Body of pancreas (tissue), 4 donors: Measurements from ENCODE around the gene CCDC149. TPM values are rescaled to one million over a fixed set of nuclear protein-coding genes. Genes with fewer than 3 reads are reported as not detected.

ENCODE experiments used
- ATAC-seq: fragments of 150-250 bp; one replicate; pipeline ENCODE4 v1.9.1; 2016
- DNase-seq, 4 donors: peaks; one replicate each; pipeline ENCODE4 v3.0.0-alpha.2; 2019
- H3K27ac ChIP-seq, 4 donors: fragments of 200-600 bp; sonication (generic); 1 replicate in 3 of 4; 2 replicates in 1 of 4; pipeline versions ENCODE4 v1.5.1 to v1.6.1; 2016 to 2019; ENCODE audit warnings: mild to moderate bottlenecking in 1 of 4, mixed read lengths in 1 of 4, moderate library complexity in 1 of 4
- H3K27me3 ChIP-seq, 2 donors: fragments of 200-600 bp; sonication (generic); one replicate each; pipeline ENCODE4 v1.6.0; 2016; ENCODE audit warnings: mild to moderate bottlenecking in 1 of 2
- H3K36me3 ChIP-seq, 2 donors: fragments of 200-600 bp; sonication (generic); replicated peaks in 1 of 2; 2 replicates each; pipeline ENCODE4 v1.5.1; 2016; ENCODE audit warnings: low read depth in 2 of 2; ENCODE audit not compliant: insufficient read depth in 1 of 2
- H3K4me1 ChIP-seq: fragments of 200-600 bp; sonication (generic); one replicate; pipeline ENCODE4 v1.6.0; 2016
- H3K4me3 ChIP-seq, 2 donors: fragments of 200-600 bp; sonication (generic); 1 replicate in 1 of 2; 2 replicates in 1 of 2; pipeline ENCODE4 v1.5.1; 2016 to 2019
- H3K9me3 ChIP-seq, 3 donors: fragments of 200-600 bp; sonication (generic); 1 replicate in 2 of 3; 2 replicates in 1 of 3; pipeline ENCODE4 v1.5.1; 2016
- POLR2A ChIP-seq, 3 donors: fragments of 450-650 bp; IDR thresholded peaks; one replicate each; pipeline ENCODE4 v1.6.1; 2016; ENCODE audit warnings: antibody characterized with exemption in 3 of 3, mild to moderate bottlenecking in 2 of 3
- WGBS, 2 donors: methylation state at CpG; one replicate each; pipeline ENCODE4 v1.1.5; 2017; 5-methylcytosine and 5-hydroxymethylcytosine counted together
- intact Hi-C: fragments of 100-400 bp; cut with DNase I; formaldehyde crosslinking; loops from one replicate; pipeline ENCODE4 v1.15.1; 2023
- total RNA-seq, 2 donors: library from RNA; depleted of rRNA; stranded (reverse); fragments of >200 nt; gene quantifications; one replicate each; pipeline ENCODE4 v1.1.0, GENCODE V29; 2016
- TF ChIP-seq, protein P1 (sequence below), 7 experiments: fragments of 450-650 bp in 4 of 7; fragments of 200-600 bp in 3 of 7; sonication (generic) in 3 of 7; IDR thresholded peaks; one replicate each; pipeline ENCODE4 v1.5.1; 2016 to 2019; ENCODE audit warnings: antibody characterized with exemption in 7 of 7

CCDC149 gene
- total RNA-seq, 2 donors from 2014 or later: 9.6 to 15.0 TPM

GRCh38 chr4:24809815-24810405 lies 102.9 kb downstream of the CCDC149 start:
- no peak for TF ChIP-seq POLR2A (IDR thresholded peaks at IDR 0.05)
- TF ChIP-seq, protein P1, sequence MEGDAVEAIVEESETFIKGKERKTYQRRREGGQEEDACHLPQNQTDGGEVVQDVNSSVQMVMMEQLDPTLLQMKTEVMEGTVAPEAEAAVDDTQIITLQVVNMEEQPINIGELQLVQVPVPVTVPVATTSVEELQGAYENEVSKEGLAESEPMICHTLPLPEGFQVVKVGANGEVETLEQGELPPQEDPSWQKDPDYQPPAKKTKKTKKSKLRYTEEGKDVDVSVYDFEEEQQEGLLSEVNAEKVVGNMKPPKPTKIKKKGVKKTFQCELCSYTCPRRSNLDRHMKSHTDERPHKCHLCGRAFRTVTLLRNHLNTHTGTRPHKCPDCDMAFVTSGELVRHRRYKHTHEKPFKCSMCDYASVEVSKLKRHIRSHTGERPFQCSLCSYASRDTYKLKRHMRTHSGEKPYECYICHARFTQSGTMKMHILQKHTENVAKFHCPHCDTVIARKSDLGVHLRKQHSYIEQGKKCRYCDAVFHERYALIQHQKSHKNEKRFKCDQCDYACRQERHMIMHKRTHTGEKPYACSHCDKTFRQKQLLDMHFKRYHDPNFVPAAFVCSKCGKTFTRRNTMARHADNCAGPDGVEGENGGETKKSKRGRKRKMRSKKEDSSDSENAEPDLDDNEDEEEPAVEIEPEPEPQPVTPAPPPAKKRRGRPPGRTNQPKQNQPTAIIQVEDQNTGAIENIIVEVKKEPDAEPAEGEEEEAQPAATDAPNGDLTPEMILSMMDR (IDR thresholded peaks at IDR 0.05): no peak
- intact Hi-C loops: no loop called here
- ATAC-seq (no peak), DNase-seq (no peak)
- Histone ChIP-seq H3K27me3 (no peaks in the 10 kb centered on the region), H3K9me3 (no peaks in the 10 kb centered on the region), H3K36me3 (peaks cover 0 to 7% of the 10 kb centered on the region in 2 donors), H3K4me3 (no peak overlapping the region), H3K4me1 (peaks cover 7% of the 10 kb centered on the region), H3K27ac (no peak overlapping the region)
- WGBS, 2 donors: 93% methylated on average over 6 of the region's 6 CpGs

DNA sequence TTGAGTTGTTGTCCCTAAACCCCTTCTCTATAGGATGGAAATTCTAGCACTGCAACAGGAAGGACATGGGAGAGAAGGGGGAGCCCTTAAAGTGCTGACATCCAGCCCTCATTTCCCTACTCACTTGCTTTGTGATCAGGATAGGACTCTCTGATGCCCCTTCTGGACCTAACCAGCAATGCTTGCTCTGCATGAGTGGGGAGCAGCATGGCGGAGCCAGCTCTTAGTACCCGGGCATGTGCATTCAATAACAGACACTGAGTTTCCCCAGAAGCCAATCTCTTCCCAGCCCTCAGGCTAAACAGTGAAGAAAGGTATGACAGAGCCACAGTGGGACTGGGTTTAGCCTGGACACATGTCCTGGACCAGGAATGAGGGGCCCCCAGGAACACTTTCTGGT lies 103.5 kb downstream of the CCDC149 start:
- no peak overlapping the region for H3K4me3 ChIP-seq
- no peak for ATAC-seq

DNA sequence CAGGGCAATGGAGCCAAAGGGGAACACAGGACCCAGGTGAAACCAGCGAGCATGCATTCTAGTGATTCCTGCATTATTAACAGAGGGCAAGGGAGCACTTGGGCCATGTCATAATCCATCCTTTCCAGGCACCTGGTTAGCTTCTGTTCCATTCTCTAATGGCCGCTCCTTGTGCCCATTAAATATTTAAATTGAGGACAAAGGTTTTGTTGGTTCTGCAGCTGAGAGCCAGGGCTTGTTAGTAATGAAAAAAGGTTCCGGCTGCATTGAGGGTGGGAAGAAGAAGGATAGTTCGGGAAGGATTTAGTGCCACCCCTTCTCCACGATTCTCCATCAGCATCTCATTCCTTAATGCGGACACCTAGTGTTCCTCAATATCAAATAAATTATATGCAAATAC lies 103.9 kb downstream of the CCDC149 start:
- H3K27ac ChIP-seq: no peak overlapping the region
- H3K36me3 ChIP-seq: peaks cover 0 to 7% of the 10 kb centered on the region in 2 donors
- no peaks in the 10 kb centered on the region for H3K27me3 ChIP-seq
- no peak for TF ChIP-seq POLR2A (IDR thresholded peaks at IDR 0.05)
- TF ChIP-seq, protein P1 (IDR thresholded peaks at IDR 0.05): no peak
- ATAC-seq: no peak
- peaks cover 11% of the 10 kb centered on the region for H3K4me1 ChIP-seq
- intact Hi-C loops: no loop called here
- 94 to 95% methylated on average over 6 of the region's 6 CpGs for WGBS, 2 donors
- DNase-seq: no peak
- H3K9me3 ChIP-seq: no peaks in the 10 kb centered on the region
- H3K4me3 ChIP-seq: no peak overlapping the region

More for the DNA sequence above, 103.5 kb downstream of the CCDC149 start:
- 91% methylated on average over 2 of the region's 2 CpGs; no CpG with 5 or more reads in 1 of the 2 donors for WGBS, 2 donors
- DNase-seq: no peak
- Histone ChIP-seq H3K36me3 (peaks cover 0 to 7% of the 10 kb centered on the region in 2 donors), H3K27me3 (no peaks in the 10 kb centered on the region), H3K4me1 (peaks cover 11% of the 10 kb centered on the region), H3K27ac (no peak overlapping the region), H3K9me3 (no peaks in the 10 kb centered on the region)
- no peak for TF ChIP-seq POLR2A (IDR thresholded peaks at IDR 0.05)
- TF ChIP-seq, protein P1 (IDR thresholded peaks at IDR 0.05): no peak
- intact Hi-C loops: no loop called here

DNA sequence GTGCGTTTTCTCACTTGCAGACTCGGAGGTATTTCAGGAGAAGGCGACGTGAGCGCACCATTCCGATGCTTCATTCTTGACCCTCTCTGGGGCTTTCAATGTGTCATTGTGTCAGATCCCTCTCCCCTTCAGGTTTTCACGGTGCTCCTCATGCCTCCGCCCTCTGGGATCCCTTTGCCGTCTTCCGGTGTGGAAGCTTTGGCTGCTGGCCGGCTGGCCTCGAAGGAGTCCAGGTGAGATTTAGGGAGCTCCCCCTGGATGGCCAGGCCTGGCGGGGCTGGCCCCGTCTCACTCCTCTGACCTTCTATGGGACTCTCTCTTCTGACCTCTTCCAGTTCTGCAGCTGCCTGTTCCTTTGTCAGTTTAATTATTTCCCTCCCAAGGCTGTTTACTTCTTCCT lies 104.6 kb downstream of the CCDC149 start:
- Histone ChIP-seq H3K4me1 (peaks cover 11% of the 10 kb centered on the region), H3K4me3 (no peak overlapping the region), H3K27ac (no peak overlapping the region), H3K9me3 (no peaks in the 10 kb centered on the region), H3K27me3 (no peaks in the 10 kb centered on the region), H3K36me3 (peaks cover 0 to 7% of the 10 kb centered on the region in 2 donors)
- intact Hi-C loops: no loop called here
- WGBS, 2 donors: 92 to 95% methylated on average over 14 of the region's 14 CpGs
- DNase-seq (no peak), ATAC-seq (no peak)
- TF ChIP-seq, protein P1 (IDR thresholded peaks at IDR 0.05): no peak
- no peak for TF ChIP-seq POLR2A (IDR thresholded peaks at IDR 0.05)

- WGBS, 2 donors: 54 to 69% methylated on average over 4 to 5 of the region's 5 CpGs
- ATAC-seq: no peak
- TF ChIP-seq, protein P1 (IDR thresholded peaks at IDR 0.05): no peak
- TF ChIP-seq POLR2A (IDR thresholded peaks at IDR 0.05): no peak
- intact Hi-C loops: no loop called here
- Histone ChIP-seq H3K4me3 (no peak overlapping the region), H3K9me3 (no peaks in the 10 kb centered on the region), H3K27ac (no peak overlapping the region), H3K27me3 (no peaks in the 10 kb centered on the region), H3K4me1 (peaks cover 11% of the 10 kb centered on the region), H3K36me3 (peaks cover 0 to 7% of the 10 kb centered on the region in 2 donors)
- DNase-seq: peak in 2 of 4 donors; percentile 22 to 36
These were observed 105.2 kb downstream of the CCDC149 start for GRCh38 chr4:24807611-24808010.
